K562 (cell line): ENCODE measurements around the gene ZNF195. TPM values are rescaled to one million over a fixed set of nuclear protein-coding genes. Genes with fewer than 3 reads are reported as not detected.
"Not testable (repeated sequence)": the region's sequence is repeated elsewhere in the genome, so short reads cannot be mapped to it uniquely, and the experiment has no call there.

Experiments used
- ATAC-seq: fragments of 200-7000 bp; cut with Tn5 transposase; 3 replicates; pipeline ENCODE4 v1.9.1; 2020; ENCODE audit warnings: moderate library complexity
- BruUV-seq: library from RNA; stranded (reverse); fragments of 400-500 nt; replicated peaks from 2 replicates; lab custom pipeline; 2021; lab: Mats Ljungman, UMichigan
- CTCF ChIA-PET: fragments of 300-600 bp; formaldehyde crosslinking; extraction: SDS; loops from one replicate; lab custom pipeline; 2021; ENCODE audit warnings: low intra/inter-chr PET ratio; lab: Yijun Ruan, JAX
- POLR2A ChIA-PET: fragments of 300-600, 350-650 bp; sonication (Branson Sonifier 250); formaldehyde crosslinking; extraction: SDS; loops from one replicate; lab custom pipeline; 2021; ENCODE audit warnings: antibody characterized with exemption, inconsistent platforms; lab: Yijun Ruan, JAX
- DNase-seq, 4 experiments: peaks; one replicate each; pipeline versions ENCODE4 v3.0.0 to v3.0.0-alpha.2; 2011 to 2018; ENCODE audit warnings: low spot score in 3 of 4, mixed read lengths in 3 of 4; ENCODE audit errors: extremely low read depth in 1 of 4
- FAIRE-seq: peaks from 2 replicates; lab custom pipeline; 2011; peaks lifted over from hg19 to GRCh38; lab: Jason Lieb, UNC
- H2AFZ ChIP-seq: 2 replicates; pipeline ENCODE4 v1.6.0; 2011; ENCODE audit warnings: low read depth, low read length, control low read depth, inconsistent platforms
- H3K27ac ChIP-seq: fragments of 200-600 bp; 3 replicates; pipeline ENCODE4 v1.8.0; 2011; ENCODE audit warnings: low read depth, mild to moderate bottlenecking, control low read depth, inconsistent platforms, low read length, moderate library complexity, mixed read lengths; ENCODE audit errors: extremely low read depth
- H3K27me3 ChIP-seq, 2 experiments: fragments of 300-600 bp in 1 of 2; 2 replicates in 1 of 2; 3 replicates in 1 of 2; pipeline versions ENCODE4 v1.6.0 to v1.8.0; 2011; ENCODE audit warnings: inconsistent platforms in 2 of 2, low read length in 2 of 2, mild to moderate bottlenecking in 1 of 2, mixed read lengths in 1 of 2, moderate library complexity in 1 of 2; ENCODE audit not compliant: control insufficient read depth in 2 of 2, insufficient read depth in 2 of 2
- H3K36me3 ChIP-seq: fragments of 300-600 bp; 3 replicates; pipeline ENCODE4 v1.8.0; 2011; ENCODE audit warnings: mild to moderate bottlenecking, low read length, inconsistent platforms; ENCODE audit not compliant: control insufficient read depth, insufficient read depth
- H3K4me1 ChIP-seq, 2 experiments: fragments of 200-600 bp in 1 of 2; replicated peaks in 1 of 2; 2 replicates in 1 of 2; 3 replicates in 1 of 2; pipeline versions ENCODE4 v1.5.1 to v1.8.0; 2011; ENCODE audit warnings: inconsistent platforms in 2 of 2, low read length in 2 of 2, mild to moderate bottlenecking in 1 of 2, mixed read lengths in 1 of 2, moderate library complexity in 1 of 2; ENCODE audit not compliant: control insufficient read depth in 2 of 2, insufficient read depth in 2 of 2
- H3K4me2 ChIP-seq: 2 replicates; pipeline ENCODE4 v1.6.1; 2011; ENCODE audit warnings: low read length, control low read depth, inconsistent platforms, mixed read lengths; ENCODE audit not compliant: insufficient read depth
- H3K4me3 ChIP-seq: fragments of 200-600 bp; sonication (generic), shearing (Covaris generic); 2 replicates; pipeline ENCODE4 v1.5.1; 2016; ENCODE audit warnings: control low read depth, inconsistent platforms
- H3K79me2 ChIP-seq: fragments of 200-600 bp; 3 replicates; pipeline ENCODE4 v1.8.0; 2011; ENCODE audit warnings: low read length, inconsistent platforms; ENCODE audit not compliant: control insufficient read depth, insufficient read depth
- H3K9ac ChIP-seq, 2 experiments: 2 replicates each; pipeline versions ENCODE4 v1.6.0 to v1.6.1; 2011; ENCODE audit warnings: low read depth in 2 of 2, low read length in 2 of 2, control low read depth in 1 of 2, inconsistent platforms in 1 of 2, mild to moderate bottlenecking in 1 of 2, mixed read lengths in 1 of 2; ENCODE audit not compliant: insufficient read depth in 1 of 2
- H3K9me1 ChIP-seq: one replicate; pipeline ENCODE4 v1.6.0; 2011; ENCODE audit warnings: inconsistent platforms, mild to moderate bottlenecking, low read length, moderate library complexity; ENCODE audit not compliant: control insufficient read depth, insufficient read depth
- H3K9me3 ChIP-seq: replicated peaks from 2 replicates; pipeline ENCODE4 v1.5.1; 2011; ENCODE audit warnings: low read depth, low read length, inconsistent platforms; ENCODE audit not compliant: control insufficient read depth, insufficient read depth
- H4K20me1 ChIP-seq: replicated peaks from 2 replicates; pipeline ENCODE4 v1.6.1; 2011; ENCODE audit warnings: low read length, inconsistent platforms, mixed read lengths; ENCODE audit not compliant: control insufficient read depth, insufficient read depth
- ETV1 ChIP-seq: fragments of 450-650 bp; conservative IDR thresholded peaks from 2 replicates; pipeline ENCODE4 v1.6.1; 2016; ENCODE audit warnings: missing genetic modification characterization, control low read depth, low read depth, missing compliant biosample characterization
- MBD2 ChIP-seq: sonication (generic); IDR thresholded peaks from 2 replicates; pipeline ENCODE4 v1.6.1; 2016; ENCODE audit warnings: low read depth, borderline replicate concordance
- WGBS: fragments of 100-300 bp; shearing (Covaris generic); methylation state at CpG from one replicate; pipeline ENCODE4 v1.1.6; 2016; ENCODE audit warnings: low coverage, mixed read lengths; ENCODE audit not compliant: insufficient coverage; ENCODE audit errors: missing lambda C conversion rate; 5-methylcytosine and 5-hydroxymethylcytosine counted together
- in situ Hi-C: fragments of 300-500 bp; cut with MboI; formaldehyde crosslinking; loops from 4 replicates; pipeline ENCODE4 v1.15.0; 2018; ENCODE audit warnings: inconsistent platforms, mixed read lengths
- intact Hi-C: fragments of 100-400 bp; cut with micrococcal nuclease; formaldehyde crosslinking; loops from 2 replicates; pipeline ENCODE4 v1.14.2; 2022
- polyA plus RNA-seq, 8 experiments: library from polyadenylated mRNA; depleted of rRNA in 4 of 8; stranded (reverse) in 5 of 8; unstranded in 3 of 8; fragments of >200 nt; fragmentation: Nextera tagmentation in 2 of 8; fragmentation: Illumina TruSeq in 1 of 8; extraction: Ambion mirVana in 2 of 8; extraction: Trizol in 1 of 8; gene quantifications; 2 replicates each; pipeline versions ENCODE4 v1.2.1 to v1.2.3, GENCODE V29; 2011 to 2014; ENCODE audit warnings: inconsistent platforms in 1 of 8, missing spikeins in 1 of 8
- total RNA-seq, 7 experiments: library from RNA; depleted of rRNA in 6 of 7; stranded (reverse); fragments of >200 nt in 6 of 7; fragmentation: Illumina TruSeq in 2 of 7; extraction: Trizol in 2 of 7; gene quantifications; 2 replicates each; pipeline versions ENCODE4 v1.2.1 to v1.2.3, GENCODE V29; 2011 to 2021; ENCODE audit warnings: low replicate concordance in 1 of 7
- TF ChIP-seq, protein P1 (sequence below): IDR thresholded peaks from 2 replicates; pipeline ENCODE4 v1.6.1; 2011; ENCODE audit warnings: borderline replicate concordance, low read depth, mild to moderate bottlenecking, moderate library complexity, low read length; ENCODE audit not compliant: insufficient read depth, poor library complexity, severe bottlenecking
- TF ChIP-seq, protein P2 (sequence below): fragments of 450-650 bp; IDR thresholded peaks from 2 replicates; pipeline ENCODE4 v1.6.1; 2017; ENCODE audit warnings: antibody characterized with exemption, mild to moderate bottlenecking

Gene ZNF195
- total and polyA plus RNA-seq, 9 of the 15 experiments (the other 6 are each of a cell fraction or from before 2014, with no cell fraction given): 42.1 to 75.5 (median 60.4) TPM

GRCh38 chr11:3404076-3404925 is 25.4 kb upstream of the ZNF195 start (continued):
- TF ChIP-seq, protein P1, sequence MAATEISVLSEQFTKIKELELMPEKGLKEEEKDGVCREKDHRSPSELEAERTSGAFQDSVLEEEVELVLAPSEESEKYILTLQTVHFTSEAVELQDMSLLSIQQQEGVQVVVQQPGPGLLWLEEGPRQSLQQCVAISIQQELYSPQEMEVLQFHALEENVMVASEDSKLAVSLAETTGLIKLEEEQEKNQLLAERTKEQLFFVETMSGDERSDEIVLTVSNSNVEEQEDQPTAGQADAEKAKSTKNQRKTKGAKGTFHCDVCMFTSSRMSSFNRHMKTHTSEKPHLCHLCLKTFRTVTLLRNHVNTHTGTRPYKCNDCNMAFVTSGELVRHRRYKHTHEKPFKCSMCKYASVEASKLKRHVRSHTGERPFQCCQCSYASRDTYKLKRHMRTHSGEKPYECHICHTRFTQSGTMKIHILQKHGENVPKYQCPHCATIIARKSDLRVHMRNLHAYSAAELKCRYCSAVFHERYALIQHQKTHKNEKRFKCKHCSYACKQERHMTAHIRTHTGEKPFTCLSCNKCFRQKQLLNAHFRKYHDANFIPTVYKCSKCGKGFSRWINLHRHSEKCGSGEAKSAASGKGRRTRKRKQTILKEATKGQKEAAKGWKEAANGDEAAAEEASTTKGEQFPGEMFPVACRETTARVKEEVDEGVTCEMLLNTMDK: peak; percentile 9
- TF ChIP-seq MBD2 (0 out of 2 replicates have a peak, but pooled peaks have one; percentile 36), ETV1 (tag) (peak; percentile 74)
- TF ChIP-seq, protein P2, sequence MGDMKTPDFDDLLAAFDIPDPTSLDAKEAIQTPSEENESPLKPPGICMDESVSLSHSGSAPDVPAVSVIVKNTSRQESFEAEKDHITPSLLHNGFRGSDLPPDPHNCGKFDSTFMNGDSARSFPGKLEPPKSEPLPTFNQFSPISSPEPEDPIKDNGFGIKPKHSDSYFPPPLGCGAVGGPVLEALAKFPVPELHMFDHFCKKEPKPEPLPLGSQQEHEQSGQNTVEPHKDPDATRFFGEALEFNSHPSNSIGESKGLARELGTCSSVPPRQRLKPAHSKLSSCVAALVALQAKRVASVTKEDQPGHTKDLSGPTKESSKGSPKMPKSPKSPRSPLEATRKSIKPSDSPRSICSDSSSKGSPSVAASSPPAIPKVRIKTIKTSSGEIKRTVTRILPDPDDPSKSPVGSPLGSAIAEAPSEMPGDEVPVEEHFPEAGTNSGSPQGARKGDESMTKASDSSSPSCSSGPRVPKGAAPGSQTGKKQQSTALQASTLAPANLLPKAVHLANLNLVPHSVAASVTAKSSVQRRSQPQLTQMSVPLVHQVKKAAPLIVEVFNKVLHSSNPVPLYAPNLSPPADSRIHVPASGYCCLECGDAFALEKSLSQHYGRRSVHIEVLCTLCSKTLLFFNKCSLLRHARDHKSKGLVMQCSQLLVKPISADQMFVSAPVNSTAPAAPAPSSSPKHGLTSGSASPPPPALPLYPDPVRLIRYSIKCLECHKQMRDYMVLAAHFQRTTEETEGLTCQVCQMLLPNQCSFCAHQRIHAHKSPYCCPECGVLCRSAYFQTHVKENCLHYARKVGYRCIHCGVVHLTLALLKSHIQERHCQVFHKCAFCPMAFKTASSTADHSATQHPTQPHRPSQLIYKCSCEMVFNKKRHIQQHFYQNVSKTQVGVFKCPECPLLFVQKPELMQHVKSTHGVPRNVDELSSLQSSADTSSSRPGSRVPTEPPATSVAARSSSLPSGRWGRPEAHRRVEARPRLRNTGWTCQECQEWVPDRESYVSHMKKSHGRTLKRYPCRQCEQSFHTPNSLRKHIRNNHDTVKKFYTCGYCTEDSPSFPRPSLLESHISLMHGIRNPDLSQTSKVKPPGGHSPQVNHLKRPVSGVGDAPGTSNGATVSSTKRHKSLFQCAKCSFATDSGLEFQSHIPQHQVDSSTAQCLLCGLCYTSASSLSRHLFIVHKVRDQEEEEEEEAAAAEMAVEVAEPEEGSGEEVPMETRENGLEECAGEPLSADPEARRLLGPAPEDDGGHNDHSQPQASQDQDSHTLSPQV: peak; percentile 95

GRCh38 chr11:3402861-3403250 is 23.9 kb upstream of the ZNF195 start:
- H3K9me1 ChIP-seq, H3K27ac ChIP-seq, ATAC-seq, BruUV-seq, H3K4me2 ChIP-seq, H4K20me1 ChIP-seq, H3K9me3 ChIP-seq, in situ Hi-C loops, H3K9ac ChIP-seq, POLR2A ChIA-PET, CTCF ChIA-PET, H3K36me3 ChIP-seq, H2AFZ ChIP-seq, H3K27me3 ChIP-seq, DNase-seq, H3K4me3 ChIP-seq, FAIRE-seq: not testable (repeated sequence)
- Histone ChIP-seq H3K79me2 (peaks cover 14% of the 10 kb centered on the region; the same call in 2 of the 3 replicates), H3K4me1 (peaks cover 8 to 23% of the 10 kb centered on the region in 2 experiments; a peak in 4 of 5 replicates)
- WGBS: 98% methylated on average over 5 of the region's 8 CpGs
- intact Hi-C loops: loop anchor here (10.0 kb wide), 1 partner anchor 508 kb away; no protein-coding TSS in a partner anchor
